HuH-7 (cell line): ENCODE data around the gene ST3GAL2.
A peak's percentile ranks its signal among the peaks of the same experiment; 100 is the strongest.

Experiments
- DNase-seq: peaks from one replicate; pipeline ENCODE4 v3.0.0; 2011; ENCODE audit warnings: low spot score

The ST3GAL2 gene

GRCh38 chr16:70438969-70439862 lies at the start of gene ST3GAL2:
Gene ST3GAL2 (minus strand): TSS chr16:70439100. CDS start chr16:70398530, 40,570 bp downstream.
- peak; percentile 97 for DNase-seq

GRCh38 chr16:70484867-70485266 lies 46.0 kb upstream of the ST3GAL2 start:
- no peak for DNase-seq

GRCh38 chr16:70483426-70483825 lies 44.5 kb upstream of the ST3GAL2 start:
- DNase-seq = no peak

GRCh38 chr16:70482624-70483023 lies 43.7 kb upstream of the ST3GAL2 start:
- DNase-seq = no peak

- DNase-seq = no peak
Observed at GRCh38 chr16:70481929-70482536, 43.1 kb upstream of the ST3GAL2 start.

- DNase-seq = no peak
Observed at GRCh38 chr16:70480127-70481105, 41.5 kb upstream of the ST3GAL2 start.

- DNase-seq = no peak
Observed at GRCh38 chr16:70478912-70479341, 40.0 kb upstream of the ST3GAL2 start.

GRCh38 chr16:70478169-70478568 lies 39.3 kb upstream of the ST3GAL2 start:
- DNase-seq = no peak

GRCh38 chr16:70476272-70477020 lies 37.5 kb upstream of the ST3GAL2 start:
- no peak for DNase-seq

- no peak for DNase-seq
Observed at GRCh38 chr16:70475054-70475871, 36.4 kb upstream of the ST3GAL2 start.

GRCh38 chr16:70474320-70475053 lies 35.6 kb upstream of the ST3GAL2 start:
- DNase-seq = no peak

- DNase-seq = no peak
Observed at GRCh38 chr16:70473446-70474319, 34.8 kb upstream of the ST3GAL2 start.

GRCh38 chr16:70472786-70473433 lies 34.0 kb upstream of the ST3GAL2 start:
- no peak for DNase-seq

GRCh38 chr16:70470927-70471341 lies 32.0 kb upstream of the ST3GAL2 start:
- peak; percentile 92 for DNase-seq

GRCh38 chr16:70470141-70470926 lies 31.4 kb upstream of the ST3GAL2 start:
- DNase-seq = no peak

GRCh38 chr16:70468776-70469525 lies 30.1 kb upstream of the ST3GAL2 start:
- no peak for DNase-seq

- DNase-seq = no peak
Observed at GRCh38 chr16:70467608-70468007, 28.7 kb upstream of the ST3GAL2 start.
